HG02938 (cell line): Measurements from ENCODE around the gene EIF2B2.

Experiments used
- ATAC-seq: cut with Tn5 transposase; IDR thresholded peaks from one replicate; pipeline ENCODE4 v1.9.1; 2021; ENCODE audit warnings: mild to moderate bottlenecking, moderate library complexity; ENCODE audit not compliant: unreplicated experiment

EIF2B2 gene

DNA sequence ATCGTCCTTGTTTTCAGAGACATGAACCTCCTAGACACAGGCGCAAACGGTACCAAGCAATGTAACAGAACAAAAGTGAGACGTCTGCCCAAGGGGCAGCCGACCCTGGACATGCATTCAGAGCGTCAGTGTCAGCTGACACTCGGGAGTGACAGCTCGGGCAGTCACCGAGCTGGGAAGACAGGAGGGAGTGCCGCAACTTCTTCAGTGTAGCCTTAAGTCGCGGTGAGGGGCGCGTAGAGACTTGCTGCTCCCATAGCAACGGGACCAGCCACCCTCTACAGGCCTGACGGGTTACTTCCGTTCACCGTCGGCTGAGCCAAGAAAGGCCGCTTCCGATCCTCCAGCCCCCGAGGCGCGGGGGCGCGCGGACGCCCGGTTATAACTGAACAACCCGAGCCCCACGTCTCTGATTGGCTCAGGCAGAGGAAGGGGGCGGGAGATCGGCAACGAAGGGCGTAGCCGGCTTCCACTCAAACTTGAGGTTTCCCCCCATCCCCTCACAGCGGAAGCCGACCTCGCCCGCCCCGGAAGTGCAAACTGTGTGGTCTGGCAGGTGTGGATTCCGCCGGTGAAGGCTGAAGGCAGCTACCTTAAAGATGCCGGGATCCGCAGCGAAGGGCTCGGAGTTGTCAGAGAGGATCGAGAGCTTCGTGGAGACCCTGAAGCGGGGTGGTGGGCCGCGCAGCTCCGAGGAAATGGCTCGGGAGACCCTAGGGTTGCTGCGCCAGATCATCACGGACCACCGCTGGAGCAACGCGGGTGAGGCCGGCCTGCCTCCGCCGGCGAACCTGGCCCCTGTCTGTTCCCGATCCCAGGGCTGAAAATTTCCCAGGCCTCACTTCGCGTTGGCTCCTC, at the start of gene EIF2B2:
EIF2B2 (plus strand) TSS at position 530 of the 858 bp plus-strand sequence; CDS start at position 600, 70 bp downstream.
- ATAC-seq = peak; percentile 97

DNA sequence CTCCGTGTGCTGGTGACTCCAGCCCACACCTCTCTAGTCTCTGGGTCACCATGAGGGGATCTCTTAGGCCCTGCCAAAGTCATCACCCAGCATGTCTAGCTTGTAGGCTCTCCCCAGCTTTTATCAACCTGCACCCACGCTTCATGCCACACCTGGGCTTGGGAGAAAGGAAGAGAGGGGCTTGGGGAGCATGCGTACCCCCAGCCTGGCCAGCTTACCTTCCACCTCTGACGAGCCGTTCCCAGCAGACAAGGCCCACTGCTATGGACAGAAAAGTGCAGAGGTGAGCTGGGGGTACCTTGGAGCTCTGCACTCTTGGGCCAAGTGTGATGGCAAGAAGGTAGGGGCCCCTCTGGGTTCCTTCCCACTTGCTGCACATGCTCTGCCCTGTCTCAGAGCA, 49.0 kb upstream of the EIF2B2 start:
- ATAC-seq = no peak

- no peak for ATAC-seq
Measured at GRCh38 chr14:74954232-74954946, 48.3 kb upstream of the EIF2B2 start.

DNA sequence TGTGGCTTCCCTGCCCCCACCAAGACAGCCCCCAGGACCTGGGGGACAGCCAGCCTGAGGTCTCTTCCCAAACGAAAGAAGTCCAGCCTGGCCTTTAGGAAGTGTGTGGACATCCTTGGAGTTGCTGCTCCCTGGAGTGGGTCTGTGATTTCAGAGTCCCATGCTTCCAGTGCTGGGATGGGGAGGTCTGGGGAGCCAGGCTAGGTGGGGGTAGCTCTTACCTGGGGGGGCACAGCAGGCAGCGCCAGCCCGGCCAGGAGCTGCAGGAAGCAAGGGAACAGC, 47.8 kb upstream of the EIF2B2 start:
- no peak for ATAC-seq

GRCh38 chr14:74955229-74956026, 47.3 kb upstream of the EIF2B2 start, which contains the start of gene PGF:
PGF (minus strand) TSS chr14:74955597; CDS start chr14:74955242, 355 bp downstream.
- ATAC-seq = no peak

GRCh38 chr14:74956027-74956279, 46.8 kb upstream of the EIF2B2 start:
- no peak for ATAC-seq

DNA sequence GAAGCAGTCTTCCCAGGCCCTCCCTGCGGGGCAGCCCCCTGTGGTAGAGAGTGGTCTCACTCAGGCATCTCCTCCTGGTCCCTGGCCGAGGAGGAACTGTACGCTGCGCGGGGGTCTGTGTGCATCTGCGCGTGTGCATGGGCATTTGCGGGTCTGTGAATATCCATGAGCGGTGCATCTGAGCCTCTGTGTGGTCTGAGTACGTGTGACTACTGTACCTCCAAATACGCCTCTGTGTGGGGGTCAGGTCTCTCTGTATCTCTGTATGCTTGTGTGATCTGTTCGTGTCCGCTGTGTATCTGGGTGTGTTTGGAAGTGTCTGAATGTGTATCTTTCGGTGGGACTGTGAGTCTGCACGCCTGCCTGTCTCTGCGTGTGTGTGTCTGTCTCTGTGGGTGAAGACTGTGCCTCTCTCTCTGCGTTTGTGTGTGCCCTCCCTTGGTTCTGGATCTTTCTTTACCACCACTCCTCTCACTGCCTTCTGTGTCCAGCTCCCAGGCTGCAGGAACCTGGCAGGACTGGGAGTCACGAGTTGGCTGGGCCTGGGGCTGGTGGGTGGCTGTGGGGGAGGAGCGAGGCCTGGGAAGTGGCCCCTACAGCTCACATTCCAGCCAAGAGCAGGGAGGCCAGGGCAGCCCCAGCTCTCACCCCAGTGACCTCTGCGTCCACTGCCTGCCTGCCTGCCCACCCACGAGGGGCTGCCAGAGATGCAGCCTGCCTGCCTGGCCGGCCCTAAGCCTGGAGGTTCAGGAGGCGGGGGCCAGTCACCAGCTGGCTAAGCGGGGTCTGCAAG, 46.2 kb upstream of the EIF2B2 start:
- ATAC-seq = no peak

GRCh38 chr14:74959596-74960180, 43.0 kb upstream of the EIF2B2 start:
- no peak for ATAC-seq

DNA sequence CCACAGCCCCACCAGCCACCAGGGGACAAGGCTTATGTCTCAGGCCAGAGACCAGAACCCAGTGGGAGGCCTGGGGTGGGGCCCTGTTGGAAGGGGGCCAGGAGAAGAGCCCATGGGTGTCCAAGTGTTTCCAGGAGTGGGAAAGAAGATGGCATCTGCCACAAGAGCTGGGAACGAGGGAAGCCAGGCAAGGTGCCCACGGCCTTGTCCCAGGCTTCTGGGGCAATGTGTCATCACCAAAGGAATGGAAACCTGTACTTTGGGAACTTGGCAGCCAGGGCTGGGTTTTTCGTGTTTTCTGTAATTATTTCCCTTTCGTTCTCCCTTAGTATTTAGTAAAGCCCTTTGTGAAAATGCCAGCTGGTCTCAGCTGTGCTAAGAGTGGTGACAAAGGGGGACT, 42.0 kb upstream of the EIF2B2 start:
- no peak for ATAC-seq

DNA sequence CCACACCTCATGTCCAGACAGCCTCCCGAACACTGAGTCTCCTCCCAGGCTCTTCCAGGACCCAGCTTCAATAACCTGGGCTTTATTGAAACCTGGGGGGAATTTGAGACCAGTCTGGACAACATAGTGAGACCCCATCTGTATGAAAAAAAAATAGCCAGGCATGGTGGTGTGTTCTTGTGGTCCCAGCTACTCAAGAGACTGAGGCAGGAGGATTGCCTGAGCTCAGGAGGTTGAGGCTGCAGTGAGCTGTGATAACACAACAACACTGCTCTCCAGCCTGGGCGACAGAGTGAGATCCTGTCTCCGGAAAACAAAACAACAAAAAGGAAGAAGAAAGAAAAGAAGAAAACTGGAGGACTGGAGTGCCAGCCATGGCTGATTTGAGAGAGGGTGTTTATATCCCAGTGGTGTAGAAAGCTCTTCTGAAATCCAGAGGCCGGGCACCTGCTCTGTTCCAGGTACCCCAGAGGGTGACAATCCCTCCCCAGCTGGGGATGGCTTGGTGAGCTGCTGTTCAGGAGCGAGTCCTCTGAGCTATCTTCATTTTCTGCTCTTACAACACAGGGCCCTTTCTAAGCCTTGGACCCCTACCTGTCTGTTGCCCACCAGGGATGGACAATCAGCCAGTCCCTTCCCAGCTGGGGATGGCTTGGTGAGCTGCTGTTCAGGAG, 41.3 kb upstream of the EIF2B2 start:
- ATAC-seq = no peak

- no peak for ATAC-seq
Measured at GRCh38 chr14:74962046-74962445, 40.7 kb upstream of the EIF2B2 start.

GRCh38 chr14:74962493-74962892, 40.2 kb upstream of the EIF2B2 start:
- no peak for ATAC-seq

GRCh38 chr14:74963178-74963704, 39.5 kb upstream of the EIF2B2 start:
- ATAC-seq = no peak

DNA sequence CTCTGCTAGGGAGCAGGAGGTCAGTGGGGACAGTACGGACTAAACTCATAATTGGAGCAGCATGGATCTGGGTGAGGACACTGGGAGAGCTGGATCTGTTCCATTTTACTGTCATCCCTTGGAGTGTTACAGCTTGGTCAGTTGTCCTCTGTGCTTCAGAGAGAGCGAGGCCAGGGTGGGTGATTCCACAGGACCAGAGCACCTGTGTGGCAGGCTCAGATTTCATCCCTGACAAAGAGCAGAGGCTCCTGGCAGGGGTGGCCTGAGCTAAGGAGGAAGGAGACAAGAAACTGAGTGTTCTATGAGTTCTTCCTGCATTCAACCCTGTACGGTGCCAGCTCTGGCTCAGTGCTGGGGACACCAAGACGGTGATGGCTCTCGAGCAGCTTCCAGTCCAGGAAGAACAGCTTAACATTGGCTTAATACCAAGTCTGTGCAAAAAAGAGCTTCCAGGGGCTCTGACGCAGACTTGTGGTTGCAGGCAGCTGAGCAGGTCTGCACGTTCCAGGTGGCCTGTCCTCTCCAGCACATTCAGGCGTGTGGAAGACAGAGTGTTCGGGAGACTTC, 38.9 kb upstream of the EIF2B2 start:
- no peak for ATAC-seq

DNA sequence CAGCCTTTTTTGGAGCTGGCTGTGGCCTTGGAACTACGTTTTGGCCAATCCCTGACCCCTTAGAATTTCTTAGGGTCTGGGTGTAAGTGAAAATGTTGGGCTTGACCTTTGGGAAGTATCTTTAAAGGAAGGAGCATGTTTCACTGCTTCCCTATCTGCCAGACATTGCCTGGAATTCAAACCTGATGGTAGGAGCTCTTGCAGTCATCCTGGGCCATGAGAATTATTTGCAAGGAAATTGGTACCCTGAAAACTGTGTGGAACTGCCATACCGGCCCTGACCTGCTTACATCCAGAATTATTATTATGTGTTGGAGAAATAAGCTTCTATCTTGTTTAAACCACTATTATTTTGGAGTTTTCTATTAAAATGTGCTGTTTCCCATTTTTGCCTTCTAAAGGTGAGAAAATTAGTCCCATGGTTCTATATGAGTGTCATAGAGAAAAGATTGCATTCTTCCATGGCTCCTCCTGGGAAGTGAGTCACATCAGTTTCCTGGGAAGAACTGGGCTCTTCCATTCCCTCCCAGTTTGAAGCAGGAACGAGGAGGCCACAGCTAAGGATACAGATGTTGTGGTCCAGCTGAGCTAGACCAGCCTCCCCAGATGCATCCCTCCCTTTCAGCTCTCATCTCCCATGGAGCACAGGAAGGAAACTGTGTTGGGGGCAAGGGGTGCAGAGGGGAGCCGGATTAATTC, 37.8 kb upstream of the EIF2B2 start:
- no peak for ATAC-seq

GRCh38 chr14:74965486-74966153, 37.1 kb upstream of the EIF2B2 start:
- ATAC-seq = no peak

GRCh38 chr14:74968811-74969210, 33.9 kb upstream of the EIF2B2 start:
- ATAC-seq = no peak

DNA sequence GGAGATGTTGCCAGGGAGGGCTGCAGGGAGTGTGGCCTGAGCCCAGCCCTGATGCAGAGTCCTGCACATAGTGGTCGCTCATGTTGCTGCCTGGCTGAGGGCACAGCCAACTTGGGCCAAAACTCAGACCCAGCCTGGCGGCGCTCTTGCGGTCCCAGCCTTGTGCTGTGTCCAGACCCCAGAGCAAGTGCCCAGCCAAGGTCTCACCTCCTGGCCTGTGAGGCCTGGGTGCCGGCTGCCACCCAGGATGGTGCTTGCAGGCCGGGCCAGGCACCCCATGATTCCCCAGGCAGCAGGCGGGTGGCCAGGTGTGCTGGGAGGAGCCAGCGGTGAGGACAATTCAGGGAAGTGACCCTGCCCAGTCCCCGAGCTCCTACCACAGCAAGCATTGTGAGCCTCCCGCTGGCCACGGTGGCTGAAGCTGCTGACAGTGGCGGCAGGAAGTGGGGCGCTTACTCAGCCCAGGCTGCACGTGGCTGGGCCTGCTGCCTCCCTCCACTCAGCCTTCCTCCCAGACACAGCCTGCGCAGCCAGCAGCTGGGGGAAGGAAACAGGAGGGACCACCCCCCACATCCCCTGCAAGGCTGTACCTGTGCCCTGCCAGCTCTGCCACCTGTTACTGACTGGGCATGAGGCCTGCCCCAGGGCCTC, 29.6 kb upstream of the EIF2B2 start:
- no peak for ATAC-seq
